Measurements from ENCODE around the gene MERTK. TPM values are rescaled to one million over a fixed set of nuclear protein-coding genes. Genes with fewer than 3 reads are reported as not detected.

Gene MERTK
- total and polyA plus RNA-seq, 2 of the 13 experiments (the other 11 are each of a cell fraction or from before 2014, with no cell fraction given) = 37.3 to 44.7 TPM

- TF ChIP-seq TARDBP (CRISPR knock-in tag; IDR thresholded peaks at IDR 0.05) = no peak
- no peak; the same call in none of the 2 replicates for TF ChIP-seq ZNF749 (CRISPR knock-in tag; IDR thresholded peaks at IDR 0.05; ENCODE audit: borderline replicate concordance)
- peak; percentile 63 for TF ChIP-seq HIC2 (CRISPR knock-in tag; IDR thresholded peaks at IDR 0.05; ENCODE audit: low read depth)
- peak; percentile 82; the same call in 1 of the 2 replicates for TF ChIP-seq ZNF33A (CRISPR knock-in tag; IDR thresholded peaks at IDR 0.05; ENCODE audit: borderline replicate concordance)
- TF ChIP-seq ZNF564 (CRISPR knock-in tag; IDR thresholded peaks at IDR 0.05) = peak; percentile 10; the same call in 1 of the 2 replicates
- no peak for TF ChIP-seq MBD4 (IDR thresholded peaks at IDR 0.05; ENCODE audit: borderline replicate concordance, low read length)
- TF ChIP-seq HIVEP1 (CRISPR knock-in tag; IDR thresholded peaks at IDR 0.05) = peak; percentile 37; the same call in 1 of the 2 replicates
- TF ChIP-seq PAF1 (CRISPR knock-in tag; IDR thresholded peaks at IDR 0.05) = no peak
- no peak for TF ChIP-seq ZNF660 (CRISPR knock-in tag; IDR thresholded peaks at IDR 0.05; ENCODE audit: borderline replicate concordance, low read depth)
- TF ChIP-seq TCF12 (IDR thresholded peaks at IDR 0.05) = no peak
- TF ChIP-seq TCF12 (CRISPR knock-in tag; IDR thresholded peaks at IDR 0.05) = no peak
- TF ChIP-seq FOSL2 (CRISPR knock-in tag; IDR thresholded peaks at IDR 0.05) = peak; percentile 68
- TF ChIP-seq MXD4 (CRISPR knock-in tag; IDR thresholded peaks at IDR 0.05) = peak; percentile 74
- TF ChIP-seq HDAC6 (IDR thresholded peaks at IDR 0.05; ENCODE audit: low read depth, low read length) = no peak
- TF ChIP-seq ZNF263 (CRISPR knock-in tag; IDR thresholded peaks at IDR 0.05) = peak; percentile 88; the same call in 1 of the 2 replicates
- TF ChIP-seq ATRX (CRISPR knock-in tag; IDR thresholded peaks at IDR 0.05; ENCODE audit: borderline replicate concordance) = no peak; the same call in 1 of the 2 replicates
- TF ChIP-seq, protein P1, sequence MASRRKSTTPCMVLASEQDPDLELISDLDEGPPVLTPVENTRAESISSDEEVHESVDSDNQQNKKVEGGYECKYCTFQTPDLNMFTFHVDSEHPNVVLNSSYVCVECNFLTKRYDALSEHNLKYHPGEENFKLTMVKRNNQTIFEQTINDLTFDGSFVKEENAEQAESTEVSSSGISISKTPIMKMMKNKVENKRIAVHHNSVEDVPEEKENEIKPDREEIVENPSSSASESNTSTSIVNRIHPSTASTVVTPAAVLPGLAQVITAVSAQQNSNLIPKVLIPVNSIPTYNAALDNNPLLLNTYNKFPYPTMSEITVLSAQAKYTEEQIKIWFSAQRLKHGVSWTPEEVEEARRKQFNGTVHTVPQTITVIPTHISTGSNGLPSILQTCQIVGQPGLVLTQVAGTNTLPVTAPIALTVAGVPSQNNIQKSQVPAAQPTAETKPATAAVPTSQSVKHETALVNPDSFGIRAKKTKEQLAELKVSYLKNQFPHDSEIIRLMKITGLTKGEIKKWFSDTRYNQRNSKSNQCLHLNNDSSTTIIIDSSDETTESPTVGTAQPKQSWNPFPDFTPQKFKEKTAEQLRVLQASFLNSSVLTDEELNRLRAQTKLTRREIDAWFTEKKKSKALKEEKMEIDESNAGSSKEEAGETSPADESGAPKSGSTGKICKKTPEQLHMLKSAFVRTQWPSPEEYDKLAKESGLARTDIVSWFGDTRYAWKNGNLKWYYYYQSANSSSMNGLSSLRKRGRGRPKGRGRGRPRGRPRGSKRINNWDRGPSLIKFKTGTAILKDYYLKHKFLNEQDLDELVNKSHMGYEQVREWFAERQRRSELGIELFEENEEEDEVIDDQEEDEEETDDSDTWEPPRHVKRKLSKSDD (CRISPR knock-in tag; IDR thresholded peaks at IDR 0.05; ENCODE audit: low read depth) = no peak
- no peak for TF ChIP-seq SRSF1 (optimal IDR thresholded peaks at IDR 0.05; ENCODE audit: low read depth, low read length)
- no peak for TF ChIP-seq ZNF3 (CRISPR knock-in tag; IDR thresholded peaks at IDR 0.05)
- TF ChIP-seq ZBTB1 (CRISPR knock-in tag; IDR thresholded peaks at IDR 0.05; ENCODE audit: borderline replicate concordance) = no peak
- peak; percentile 88; the same call in 1 of the 2 replicates for TF ChIP-seq E2F2 (CRISPR knock-in tag; IDR thresholded peaks at IDR 0.05; ENCODE audit: borderline replicate concordance)
- no peak for TF ChIP-seq ATAD3A (CRISPR knock-in tag; IDR thresholded peaks at IDR 0.05)
- no peak for TF ChIP-seq HCFC1 (IDR thresholded peaks at IDR 0.05; ENCODE audit: low read depth, low read length)
- peak; percentile 77; the same call in 1 of the 2 replicates for TF ChIP-seq SAFB2 (CRISPR knock-in tag; IDR thresholded peaks at IDR 0.05; ENCODE audit: borderline replicate concordance, low read depth)
- TF ChIP-seq ZNF12 (CRISPR knock-in tag; IDR thresholded peaks at IDR 0.05) = no peak
- TF ChIP-seq NR2F2 (IDR thresholded peaks at IDR 0.05; ENCODE audit: borderline replicate concordance, low read depth) = peak; percentile 69; the same call in 1 of the 2 replicates
Observed at GRCh38 chr2:111897924-111898702, at the start of gene MERTK (continued).
